ENCODE data around the gene NCAM2. TPM values are rescaled to one million over a fixed set of nuclear protein-coding genes. Genes with fewer than 3 reads are reported as not detected.

NCAM2 gene
- total and polyA plus RNA-seq, 2 donors (not counting 1 experiment from before 2014, with no cell fraction given): 0.13 TPM; not detected in 1

DNA sequence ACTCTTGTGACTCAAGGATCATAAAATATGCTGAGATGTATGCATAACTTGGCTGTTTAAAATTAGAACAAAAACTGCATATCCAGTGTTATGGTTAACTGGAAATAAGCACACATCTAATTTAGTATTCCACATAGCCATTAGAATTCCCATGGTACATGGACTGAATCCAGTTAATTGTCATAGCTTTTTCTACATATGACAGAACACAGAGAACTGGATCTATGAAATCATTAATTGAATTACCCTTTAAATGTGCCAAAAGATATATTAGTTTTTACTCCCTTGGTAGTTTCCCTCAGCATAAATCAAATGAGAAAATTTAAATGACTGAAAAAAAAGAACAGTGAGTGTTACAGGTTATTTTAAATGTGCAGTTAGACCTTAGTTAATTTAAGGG, 395.9 kb downstream of the NCAM2 start:
- ATAC-seq (ENCODE audit: low read depth) (no peak), DNase-seq (no peak)
- ChIA-PET POLR2A (no interaction called here), CTCF (no interaction called here)
- H3K27ac ChIP-seq (ENCODE audit: low read length in 2 of 2): no peak overlapping the region
- H3K4me3 Mint-ChIP-seq: no peak overlapping the region
- H3K27ac Mint-ChIP-seq: no peak overlapping the region
- H3K4me1 Mint-ChIP-seq: no peaks in the 10 kb centered on the region
- H2AFZ ChIP-seq (ENCODE audit: insufficient read depth, low read depth, low read length, poor library complexity, severe bottlenecking): no peak overlapping the region
- no peaks in the 10 kb centered on the region for H3K4me1 ChIP-seq (ENCODE audit: control insufficient read depth in 2 of 2, insufficient read depth in 2 of 2, low read length in 2 of 2)
- no peak overlapping the region for H3K4me3 ChIP-seq (ENCODE audit: control extremely low read depth in 1 of 5, extremely low read depth in 1 of 5, insufficient read depth in 1 of 5, low read depth in 2 of 5, low read length in 4 of 5)
- no peak overlapping the region for H3K4me2 ChIP-seq (replicated peaks; ENCODE audit: low read depth, low read length, poor library complexity, severe bottlenecking)
- H3K27me3 Mint-ChIP-seq: no peaks in the 10 kb centered on the region
- H3K9ac ChIP-seq (ENCODE audit: low read length): no peak overlapping the region
- peaks cover 15% of the 10 kb centered on the region for H3K9me3 Mint-ChIP-seq (ENCODE audit: insufficient read depth)
- H3K9me3 ChIP-seq (ENCODE audit: control extremely low read depth in 1 of 3, control insufficient read depth in 2 of 3, insufficient read depth in 1 of 3, low read length in 2 of 3): peaks cover 0 to 16% (median 6%) of the 10 kb centered on the region in 3 donors
- H3K27me3 ChIP-seq (replicated peaks in 1 of 4; ENCODE audit: control extremely low read depth in 1 of 4, control insufficient read depth in 3 of 4, insufficient read depth in 4 of 4, low read length in 3 of 4): no peaks in the 10 kb centered on the region
- intact Hi-C loops (cut with micrococcal nuclease): no loop called here
- no peaks in the 10 kb centered on the region for H4K20me1 ChIP-seq (ENCODE audit: control insufficient read depth, insufficient read depth, low read length, poor library complexity, severe bottlenecking)
- TF ChIP-seq, protein P1, sequence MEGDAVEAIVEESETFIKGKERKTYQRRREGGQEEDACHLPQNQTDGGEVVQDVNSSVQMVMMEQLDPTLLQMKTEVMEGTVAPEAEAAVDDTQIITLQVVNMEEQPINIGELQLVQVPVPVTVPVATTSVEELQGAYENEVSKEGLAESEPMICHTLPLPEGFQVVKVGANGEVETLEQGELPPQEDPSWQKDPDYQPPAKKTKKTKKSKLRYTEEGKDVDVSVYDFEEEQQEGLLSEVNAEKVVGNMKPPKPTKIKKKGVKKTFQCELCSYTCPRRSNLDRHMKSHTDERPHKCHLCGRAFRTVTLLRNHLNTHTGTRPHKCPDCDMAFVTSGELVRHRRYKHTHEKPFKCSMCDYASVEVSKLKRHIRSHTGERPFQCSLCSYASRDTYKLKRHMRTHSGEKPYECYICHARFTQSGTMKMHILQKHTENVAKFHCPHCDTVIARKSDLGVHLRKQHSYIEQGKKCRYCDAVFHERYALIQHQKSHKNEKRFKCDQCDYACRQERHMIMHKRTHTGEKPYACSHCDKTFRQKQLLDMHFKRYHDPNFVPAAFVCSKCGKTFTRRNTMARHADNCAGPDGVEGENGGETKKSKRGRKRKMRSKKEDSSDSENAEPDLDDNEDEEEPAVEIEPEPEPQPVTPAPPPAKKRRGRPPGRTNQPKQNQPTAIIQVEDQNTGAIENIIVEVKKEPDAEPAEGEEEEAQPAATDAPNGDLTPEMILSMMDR (IDR thresholded peaks at IDR 0.05): no peak
- no peak for TF ChIP-seq EZH2 (IDR thresholded peaks at IDR 0.05; ENCODE audit: borderline replicate concordance, insufficient read depth, low read depth, low read length, poor library complexity, severe bottlenecking)
- H3K36me3 ChIP-seq (replicated peaks in 1 of 2; ENCODE audit: control extremely low read depth in 1 of 2, control insufficient read depth in 1 of 2, extremely low read depth in 1 of 2, insufficient read depth in 2 of 2, low read length in 1 of 2): no peaks in the 10 kb centered on the region
- no peaks in the 10 kb centered on the region for H3K79me2 ChIP-seq (ENCODE audit: control insufficient read depth, insufficient read depth, low read length)

GRCh38 chr21:21396424-21396823, 398.2 kb downstream of the NCAM2 start:
- Histone ChIP-seq H3K79me2 (ENCODE audit: control insufficient read depth, insufficient read depth, low read length) (no peaks in the 10 kb centered on the region), H4K20me1 (ENCODE audit: control insufficient read depth, insufficient read depth, low read length, poor library complexity, severe bottlenecking) (no peaks in the 10 kb centered on the region), H3K27me3 (replicated peaks in 1 of 4; ENCODE audit: control extremely low read depth in 1 of 4, control insufficient read depth in 3 of 4, insufficient read depth in 4 of 4, low read length in 3 of 4) (no peaks in the 10 kb centered on the region), H2AFZ (ENCODE audit: insufficient read depth, low read depth, low read length, poor library complexity, severe bottlenecking) (no peak overlapping the region), H3K4me1 (ENCODE audit: control insufficient read depth in 2 of 2, insufficient read depth in 2 of 2, low read length in 2 of 2) (no peaks in the 10 kb centered on the region), H3K4me2 (replicated peaks; ENCODE audit: low read depth, low read length, poor library complexity, severe bottlenecking) (no peak overlapping the region), H3K36me3 (replicated peaks in 1 of 2; ENCODE audit: control extremely low read depth in 1 of 2, control insufficient read depth in 1 of 2, extremely low read depth in 1 of 2, insufficient read depth in 2 of 2, low read length in 1 of 2) (no peaks in the 10 kb centered on the region), H3K9ac (ENCODE audit: low read length) (no peak overlapping the region), H3K4me3 (ENCODE audit: control extremely low read depth in 1 of 5, extremely low read depth in 1 of 5, insufficient read depth in 1 of 5, low read depth in 2 of 5, low read length in 4 of 5) (no peak overlapping the region), H3K9me3 (ENCODE audit: control extremely low read depth in 1 of 3, control insufficient read depth in 2 of 3, insufficient read depth in 1 of 3, low read length in 2 of 3) (peaks cover 0 to 16% (median 6%) of the 10 kb centered on the region in 3 donors), H3K27ac (ENCODE audit: low read length in 2 of 2) (no peak overlapping the region)
- DNase-seq: no peak
- ChIA-PET CTCF (no interaction called here), POLR2A (no interaction called here)
- peaks cover 13% of the 10 kb centered on the region for H3K9me3 Mint-ChIP-seq (ENCODE audit: insufficient read depth)
- intact Hi-C loops (cut with micrococcal nuclease): no loop called here
- 90% methylated on average over 4 of the region's 4 CpGs for WGBS (ENCODE audit: insufficient coverage)
- no peaks in the 10 kb centered on the region for H3K4me1 Mint-ChIP-seq
- TF ChIP-seq, protein P1 (IDR thresholded peaks at IDR 0.05): no peak
- no peak for TF ChIP-seq EZH2 (IDR thresholded peaks at IDR 0.05; ENCODE audit: borderline replicate concordance, insufficient read depth, low read depth, low read length, poor library complexity, severe bottlenecking)
- no peak for ATAC-seq (ENCODE audit: low read depth)
- no peak overlapping the region for H3K27ac Mint-ChIP-seq
- H3K27me3 Mint-ChIP-seq: no peaks in the 10 kb centered on the region
- no peak overlapping the region for H3K4me3 Mint-ChIP-seq
